Keratinocyte (primary cell): ENCODE measurements around the gene WDR26. TPM values are rescaled to one million over a fixed set of nuclear protein-coding genes. Genes with fewer than 3 reads are reported as not detected.

Source experiments
- DNase-seq: peaks from one replicate; pipeline ENCODE4 v3.0.0-alpha.2; 2011; ENCODE audit warnings: low read depth, missing footprints, low spot score
- FAIRE-seq: peaks from 2 replicates; lab custom pipeline; 2011; peaks lifted over from hg19 to GRCh38; lab: Jason Lieb, UNC
- H2AFZ ChIP-seq: 2 replicates; pipeline ENCODE4 v1.6.0; 2012; ENCODE audit warnings: low read length, control low read depth, inconsistent platforms; ENCODE audit not compliant: control insufficient read depth
- H3K27ac ChIP-seq: 2 replicates; pipeline ENCODE4 v1.5.1; 2011; ENCODE audit warnings: low read length; ENCODE audit not compliant: control insufficient read depth, insufficient read depth
- H3K27me3 ChIP-seq: 3 replicates; pipeline ENCODE4 v1.6.0; 2011; ENCODE audit warnings: low read length; ENCODE audit not compliant: control insufficient read depth, insufficient read depth; ENCODE audit errors: extremely low read depth
- H3K36me3 ChIP-seq, 2 experiments: 2 replicates in 1 of 2; 3 replicates in 1 of 2; pipeline ENCODE4 v1.5.1; 2011; ENCODE audit warnings: low read length in 2 of 2, mild to moderate bottlenecking in 1 of 2; ENCODE audit not compliant: control insufficient read depth in 2 of 2, insufficient read depth in 2 of 2; ENCODE audit errors: extremely low read depth in 1 of 2
- H3K4me1 ChIP-seq: 3 replicates; pipeline ENCODE4 v1.5.1; 2011; ENCODE audit warnings: low read length; ENCODE audit not compliant: control insufficient read depth, insufficient read depth; ENCODE audit errors: extremely low read depth
- H3K4me2 ChIP-seq: 3 replicates; pipeline ENCODE4 v1.6.0; 2011; ENCODE audit warnings: low read depth, low read length; ENCODE audit not compliant: control insufficient read depth, insufficient read depth; ENCODE audit errors: extremely low read depth
- H3K4me3 ChIP-seq, 3 experiments: fragments of 200-600 bp in 1 of 3; sonication (generic) in 1 of 3; 2 replicates in 2 of 3; 3 replicates in 1 of 3; pipeline ENCODE4 v1.5.1; 2011 to 2016; ENCODE audit warnings: low read length in 3 of 3, mild to moderate bottlenecking in 3 of 3, control low read depth in 2 of 3, inconsistent platforms in 1 of 3, low read depth in 1 of 3, mixed read lengths in 1 of 3, mixed run types in 1 of 3, moderate library complexity in 1 of 3; ENCODE audit not compliant: control insufficient read depth in 2 of 3, insufficient read depth in 2 of 3; ENCODE audit errors: extremely low read depth in 1 of 3
- H3K79me2 ChIP-seq: 2 replicates; pipeline ENCODE4 v1.6.0; 2012; ENCODE audit warnings: low read length; ENCODE audit not compliant: control insufficient read depth, insufficient read depth
- H3K9ac ChIP-seq: 3 replicates; pipeline ENCODE4 v1.6.0; 2011; ENCODE audit warnings: low read length; ENCODE audit not compliant: control insufficient read depth, insufficient read depth; ENCODE audit errors: extremely low read depth
- H3K9me1 ChIP-seq: 3 replicates; pipeline ENCODE4 v1.6.0; 2011; ENCODE audit warnings: low read length; ENCODE audit not compliant: control insufficient read depth, insufficient read depth; ENCODE audit errors: extremely low read depth
- H3K9me3 ChIP-seq: 2 replicates; pipeline ENCODE4 v1.5.1; 2012; ENCODE audit warnings: low read depth, low read length; ENCODE audit not compliant: control insufficient read depth
- H4K20me1 ChIP-seq: 3 replicates; pipeline ENCODE4 v1.6.0; 2011; ENCODE audit warnings: low read length; ENCODE audit not compliant: control insufficient read depth, insufficient read depth; ENCODE audit errors: extremely low read depth
- EZH2 ChIP-seq: IDR thresholded peaks from one replicate; pipeline ENCODE4 v1.6.1; 2012; ENCODE audit warnings: inconsistent platforms, mild to moderate bottlenecking, low read length, moderate library complexity
- dilution Hi-C: fragments of 300-500 bp; cut with MboI; formaldehyde crosslinking; loops from one replicate; pipeline ENCODE4 v1.7.0; 2020; ENCODE audit warnings: low sequenced_read_pairs; ENCODE audit not compliant: extremely low pct_ligation_motif_present
- polyA plus RNA-seq, 5 experiments: library from polyadenylated mRNA; depleted of rRNA in 3 of 5; stranded (reverse) in 3 of 5; stranded (forward) in 1 of 5; unstranded in 1 of 5; fragments of >200 nt; gene quantifications; 1 replicate in 1 of 5; 2 replicates in 3 of 5; 3 replicates in 1 of 5; pipeline versions ENCODE4 v1.2.1 to v1.2.3, GENCODE V29; 2011 to 2012; ENCODE audit warnings: missing spikeins in 2 of 5, low read depth in 1 of 5, low replicate concordance in 1 of 5
- TF ChIP-seq, protein P1 (sequence below), 3 experiments: IDR thresholded peaks in 1 of 3; conservative IDR thresholded peaks in 1 of 3; optimal IDR thresholded peaks in 1 of 3; 2 replicates in 2 of 3; 3 replicates in 1 of 3; pipeline versions ENCODE3 to v1.5.1; 2011; ENCODE audit warnings: low read length in 3 of 3, mild to moderate bottlenecking in 3 of 3, moderate library complexity in 2 of 3, control low read depth in 1 of 3, inconsistent platforms in 1 of 3; ENCODE audit not compliant: insufficient read depth in 2 of 3; ENCODE audit errors: extremely low read depth in 1 of 3

The WDR26 gene
- polyA plus RNA-seq, 1 donor (not counting 4 experiments of a cell fraction or from before 2014, with no cell fraction given), result 46.4 TPM

DNA sequence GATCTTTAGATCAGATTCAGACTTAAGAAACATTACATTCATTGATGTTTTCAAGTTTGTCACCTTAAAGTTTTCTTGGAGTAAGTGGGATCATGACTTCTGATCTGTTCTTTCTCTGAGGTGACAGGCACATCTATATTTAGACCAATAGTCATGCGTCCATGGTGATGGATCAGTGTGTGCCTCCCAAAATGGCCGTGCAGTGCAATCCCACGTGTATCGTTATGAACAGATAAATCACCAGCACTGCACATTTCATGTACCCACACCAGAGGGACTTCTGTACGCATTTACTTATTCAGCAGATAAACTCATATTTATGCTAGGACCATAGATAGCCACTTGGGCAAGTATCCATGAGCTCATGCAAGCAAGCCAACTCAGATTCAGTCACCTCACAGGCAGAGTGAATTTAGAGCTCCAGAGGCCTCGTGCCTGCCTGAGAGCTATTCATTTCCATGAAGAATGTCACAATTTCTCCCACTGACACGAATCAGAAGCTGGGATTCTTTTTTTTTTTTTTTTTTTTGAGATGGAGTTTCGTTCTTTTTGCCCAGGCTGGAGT lies 13.9 kb upstream of the WDR26 start:
- no peak overlapping the region for H3K27ac ChIP-seq
- H3K9ac ChIP-seq, result no peak overlapping the region
- dilution Hi-C loops, result no loop called here
- DNase-seq (no peak), FAIRE-seq (no peak)
- H3K4me1 ChIP-seq, result peaks cover 15% of the 10 kb centered on the region
- no peak overlapping the region for H3K4me3 ChIP-seq
- no peaks in the 10 kb centered on the region for H4K20me1 ChIP-seq
- no peak overlapping the region for H3K4me2 ChIP-seq
- no peaks in the 10 kb centered on the region for H3K27me3 ChIP-seq
- no peaks in the 10 kb centered on the region for H3K9me1 ChIP-seq
- H3K9me3 ChIP-seq, result no peaks in the 10 kb centered on the region
- H3K36me3 ChIP-seq, result no peaks in the 10 kb centered on the region
- H2AFZ ChIP-seq, result no peak overlapping the region
- no peak for TF ChIP-seq EZH2
- TF ChIP-seq, protein P1, sequence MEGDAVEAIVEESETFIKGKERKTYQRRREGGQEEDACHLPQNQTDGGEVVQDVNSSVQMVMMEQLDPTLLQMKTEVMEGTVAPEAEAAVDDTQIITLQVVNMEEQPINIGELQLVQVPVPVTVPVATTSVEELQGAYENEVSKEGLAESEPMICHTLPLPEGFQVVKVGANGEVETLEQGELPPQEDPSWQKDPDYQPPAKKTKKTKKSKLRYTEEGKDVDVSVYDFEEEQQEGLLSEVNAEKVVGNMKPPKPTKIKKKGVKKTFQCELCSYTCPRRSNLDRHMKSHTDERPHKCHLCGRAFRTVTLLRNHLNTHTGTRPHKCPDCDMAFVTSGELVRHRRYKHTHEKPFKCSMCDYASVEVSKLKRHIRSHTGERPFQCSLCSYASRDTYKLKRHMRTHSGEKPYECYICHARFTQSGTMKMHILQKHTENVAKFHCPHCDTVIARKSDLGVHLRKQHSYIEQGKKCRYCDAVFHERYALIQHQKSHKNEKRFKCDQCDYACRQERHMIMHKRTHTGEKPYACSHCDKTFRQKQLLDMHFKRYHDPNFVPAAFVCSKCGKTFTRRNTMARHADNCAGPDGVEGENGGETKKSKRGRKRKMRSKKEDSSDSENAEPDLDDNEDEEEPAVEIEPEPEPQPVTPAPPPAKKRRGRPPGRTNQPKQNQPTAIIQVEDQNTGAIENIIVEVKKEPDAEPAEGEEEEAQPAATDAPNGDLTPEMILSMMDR (optimal IDR thresholded peaks at IDR 0.05 in 1 of 3, IDR thresholded peaks at IDR 0.05 in 1 of 3, conservative IDR thresholded peaks at IDR 0.05 in 1 of 3; ENCODE audit: extremely low read depth in 1 of 3, insufficient read depth in 2 of 3, low read length in 3 of 3), result no peak
- no peaks in the 10 kb centered on the region for H3K79me2 ChIP-seq

DNA sequence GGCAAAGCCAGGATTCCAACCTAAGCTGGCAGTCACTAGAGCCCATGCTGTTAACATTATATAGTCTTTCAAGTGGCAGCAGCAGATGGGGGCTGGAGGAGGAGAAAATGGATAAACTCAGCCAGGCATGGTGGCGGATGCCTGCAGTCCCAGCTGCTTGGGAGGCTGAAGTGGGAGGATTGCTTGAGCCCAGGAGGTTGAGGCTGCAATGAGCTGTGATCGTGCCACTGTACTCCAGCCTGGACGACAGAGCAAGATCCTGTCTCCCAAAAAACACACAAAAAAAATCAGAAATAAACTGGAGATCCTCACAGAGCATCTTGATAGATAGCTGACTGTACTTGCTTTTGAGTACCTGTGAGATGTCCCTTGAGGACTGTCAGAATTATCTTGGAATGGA lies 13.4 kb upstream of the WDR26 start:
- Histone ChIP-seq H2AFZ (no peak overlapping the region), H3K27me3 (no peaks in the 10 kb centered on the region), H3K9me1 (no peaks in the 10 kb centered on the region), H3K9ac (no peak overlapping the region), H3K4me2 (no peak overlapping the region), H3K79me2 (no peaks in the 10 kb centered on the region), H3K27ac (no peak overlapping the region), H3K36me3 (no peaks in the 10 kb centered on the region), H4K20me1 (no peaks in the 10 kb centered on the region), H3K4me3 (no peak overlapping the region), H3K9me3 (no peaks in the 10 kb centered on the region), H3K4me1 (peaks cover 14% of the 10 kb centered on the region)
- TF ChIP-seq, protein P1 (optimal IDR thresholded peaks at IDR 0.05 in 1 of 3, IDR thresholded peaks at IDR 0.05 in 1 of 3, conservative IDR thresholded peaks at IDR 0.05 in 1 of 3; ENCODE audit: extremely low read depth in 1 of 3, insufficient read depth in 2 of 3, low read length in 3 of 3), result no peak
- no peak for TF ChIP-seq EZH2
- FAIRE-seq (no peak), DNase-seq (no peak)
- dilution Hi-C loops, result no loop called here
